Ishikawa (cell line): ENCODE results near the gene ABCG2.

Experiments
- CEBPB ChIP-seq: IDR thresholded peaks from 2 replicates; pipeline ENCODE4 v1.6.1; 2012
- CREB1 ChIP-seq: IDR thresholded peaks from 2 replicates; pipeline ENCODE4 v1.6.1; 2012; ENCODE audit warnings: low read depth
- EGR1 ChIP-seq: IDR thresholded peaks from 2 replicates; pipeline ENCODE4 v1.6.1; 2012
- EP300 ChIP-seq: IDR thresholded peaks from 2 replicates; pipeline ENCODE4 v1.6.1; 2012; ENCODE audit warnings: borderline replicate concordance
- FOXM1 ChIP-seq: IDR thresholded peaks from 2 replicates; pipeline ENCODE4 v1.6.1; 2012; ENCODE audit warnings: low read depth, borderline replicate concordance
- NFIC ChIP-seq: IDR thresholded peaks from 2 replicates; pipeline ENCODE4 v1.6.1; 2012
- RAD21 ChIP-seq: IDR thresholded peaks from 2 replicates; pipeline ENCODE4 v1.6.1; 2012; ENCODE audit warnings: low read depth
- TAF1 ChIP-seq: IDR thresholded peaks from 2 replicates; pipeline ENCODE4 v1.6.1; 2012; ENCODE audit warnings: low read depth, mild to moderate bottlenecking
- TCF12 ChIP-seq: IDR thresholded peaks from 2 replicates; pipeline ENCODE4 v1.6.1; 2012; ENCODE audit warnings: low read depth
- TEAD4 ChIP-seq: IDR thresholded peaks from 2 replicates; pipeline ENCODE4 v1.6.1; 2012
- YY1 ChIP-seq: IDR thresholded peaks from 2 replicates; pipeline ENCODE4 v1.6.1; 2012; ENCODE audit warnings: low read depth
- ZBTB7A ChIP-seq: IDR thresholded peaks from 2 replicates; pipeline ENCODE4 v1.6.1; 2012; ENCODE audit warnings: low read depth
- TF ChIP-seq, protein P1 (sequence below): IDR thresholded peaks from 2 replicates; pipeline ENCODE4 v1.6.1; 2012
- TF ChIP-seq, protein P2 (sequence below): IDR thresholded peaks from 2 replicates; pipeline ENCODE4 v1.6.1; 2012; ENCODE audit warnings: low read depth, mild to moderate bottlenecking
- TF ChIP-seq, protein P3 (sequence below): IDR thresholded peaks from 2 replicates; pipeline ENCODE4 v1.6.1; 2012

Gene ABCG2

DNA sequence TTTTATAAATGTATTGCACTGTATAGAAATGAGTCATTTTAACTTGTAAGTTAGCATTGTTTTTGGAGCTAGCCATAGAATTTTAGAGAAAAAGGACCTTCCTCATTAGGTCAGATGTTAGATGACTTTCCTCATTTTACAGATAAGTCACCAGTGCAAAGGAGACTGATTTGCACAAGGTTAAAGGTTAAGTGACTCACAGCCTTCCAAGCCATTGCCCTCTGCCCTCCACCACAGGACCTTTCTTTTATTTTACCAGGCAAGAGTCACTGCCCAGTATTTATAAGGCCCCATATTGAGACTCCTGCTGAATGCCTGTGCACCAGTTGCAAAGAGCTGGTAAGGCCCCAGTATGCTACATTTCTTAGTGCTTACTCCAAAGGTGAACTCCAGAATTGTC is 4.2 kb upstream of the ABCG2 start:
- no peak for TF ChIP-seq EGR1
- no peak for TF ChIP-seq EP300
- no peak for TF ChIP-seq CEBPB
- no peak for TF ChIP-seq FOXM1
- no peak for TF ChIP-seq ZBTB7A
- TF ChIP-seq TEAD4, result no peak
- no peak for TF ChIP-seq NFIC
- TF ChIP-seq, protein P1, sequence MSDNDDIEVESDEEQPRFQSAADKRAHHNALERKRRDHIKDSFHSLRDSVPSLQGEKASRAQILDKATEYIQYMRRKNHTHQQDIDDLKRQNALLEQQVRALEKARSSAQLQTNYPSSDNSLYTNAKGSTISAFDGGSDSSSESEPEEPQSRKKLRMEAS, result no peak
- TF ChIP-seq, protein P2, sequence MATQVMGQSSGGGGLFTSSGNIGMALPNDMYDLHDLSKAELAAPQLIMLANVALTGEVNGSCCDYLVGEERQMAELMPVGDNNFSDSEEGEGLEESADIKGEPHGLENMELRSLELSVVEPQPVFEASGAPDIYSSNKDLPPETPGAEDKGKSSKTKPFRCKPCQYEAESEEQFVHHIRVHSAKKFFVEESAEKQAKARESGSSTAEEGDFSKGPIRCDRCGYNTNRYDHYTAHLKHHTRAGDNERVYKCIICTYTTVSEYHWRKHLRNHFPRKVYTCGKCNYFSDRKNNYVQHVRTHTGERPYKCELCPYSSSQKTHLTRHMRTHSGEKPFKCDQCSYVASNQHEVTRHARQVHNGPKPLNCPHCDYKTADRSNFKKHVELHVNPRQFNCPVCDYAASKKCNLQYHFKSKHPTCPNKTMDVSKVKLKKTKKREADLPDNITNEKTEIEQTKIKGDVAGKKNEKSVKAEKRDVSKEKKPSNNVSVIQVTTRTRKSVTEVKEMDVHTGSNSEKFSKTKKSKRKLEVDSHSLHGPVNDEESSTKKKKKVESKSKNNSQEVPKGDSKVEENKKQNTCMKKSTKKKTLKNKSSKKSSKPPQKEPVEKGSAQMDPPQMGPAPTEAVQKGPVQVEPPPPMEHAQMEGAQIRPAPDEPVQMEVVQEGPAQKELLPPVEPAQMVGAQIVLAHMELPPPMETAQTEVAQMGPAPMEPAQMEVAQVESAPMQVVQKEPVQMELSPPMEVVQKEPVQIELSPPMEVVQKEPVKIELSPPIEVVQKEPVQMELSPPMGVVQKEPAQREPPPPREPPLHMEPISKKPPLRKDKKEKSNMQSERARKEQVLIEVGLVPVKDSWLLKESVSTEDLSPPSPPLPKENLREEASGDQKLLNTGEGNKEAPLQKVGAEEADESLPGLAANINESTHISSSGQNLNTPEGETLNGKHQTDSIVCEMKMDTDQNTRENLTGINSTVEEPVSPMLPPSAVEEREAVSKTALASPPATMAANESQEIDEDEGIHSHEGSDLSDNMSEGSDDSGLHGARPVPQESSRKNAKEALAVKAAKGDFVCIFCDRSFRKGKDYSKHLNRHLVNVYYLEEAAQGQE, result no peak
- no peak for TF ChIP-seq RAD21
- TF ChIP-seq CREB1, result no peak
- no peak for TF ChIP-seq TCF12
- no peak for TF ChIP-seq YY1
- TF ChIP-seq, protein P3, sequence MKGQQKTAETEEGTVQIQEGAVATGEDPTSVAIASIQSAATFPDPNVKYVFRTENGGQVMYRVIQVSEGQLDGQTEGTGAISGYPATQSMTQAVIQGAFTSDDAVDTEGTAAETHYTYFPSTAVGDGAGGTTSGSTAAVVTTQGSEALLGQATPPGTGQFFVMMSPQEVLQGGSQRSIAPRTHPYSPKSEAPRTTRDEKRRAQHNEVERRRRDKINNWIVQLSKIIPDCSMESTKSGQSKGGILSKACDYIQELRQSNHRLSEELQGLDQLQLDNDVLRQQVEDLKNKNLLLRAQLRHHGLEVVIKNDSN, result no peak

DNA sequence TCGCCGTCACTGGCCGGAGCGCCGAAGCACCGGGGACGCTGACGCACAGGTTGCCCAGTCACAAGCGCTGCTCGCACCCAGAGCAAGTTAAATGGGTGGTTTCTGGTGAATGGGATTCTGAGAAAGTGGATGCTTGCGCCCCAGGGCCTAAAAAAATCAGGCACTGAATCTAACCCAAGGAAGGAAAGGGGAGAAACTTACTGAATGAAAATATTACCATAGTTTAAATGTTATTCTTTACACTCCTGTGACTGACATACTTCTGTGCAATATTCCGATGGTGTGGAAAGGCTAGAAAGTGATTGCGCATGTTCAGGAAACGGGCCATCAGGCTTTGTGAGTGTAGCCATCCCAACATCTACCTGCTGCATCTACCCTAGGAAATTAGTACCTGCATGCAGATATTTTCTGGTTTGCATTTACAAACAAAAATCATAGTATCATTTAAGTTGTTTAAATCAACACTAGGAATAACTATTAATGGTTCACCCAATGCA is 838 bp upstream of the ABCG2 start:
- TF ChIP-seq, protein P1, result peak; percentile 5; the same call in 1 of the 2 replicates
- TF ChIP-seq CREB1, result no peak

DNA sequence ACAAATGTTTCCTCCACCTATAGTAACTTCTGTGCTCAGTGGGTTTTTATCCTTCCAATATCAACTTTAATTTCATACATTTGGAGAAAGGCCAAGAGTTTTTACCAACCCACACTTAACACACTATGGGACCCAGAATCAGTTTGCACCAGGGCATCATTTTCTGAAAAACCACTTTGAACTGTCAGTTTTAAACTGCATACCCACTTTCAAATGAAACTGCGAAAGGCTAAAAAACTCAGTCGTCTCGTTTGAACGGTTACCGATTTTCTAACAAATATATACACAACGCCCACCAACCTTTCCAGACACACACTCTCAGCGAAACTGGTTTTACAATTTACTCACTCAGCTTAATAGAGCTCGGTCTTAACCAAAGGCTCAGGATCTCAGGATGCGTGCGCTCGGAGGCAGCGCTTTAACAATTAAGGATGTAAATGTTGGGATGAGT is 376 bp downstream of the ABCG2 start:
- TF ChIP-seq EGR1, result no peak
- no peak for TF ChIP-seq YY1
- TF ChIP-seq TCF12, result no peak
- no peak for TF ChIP-seq NFIC
- TF ChIP-seq, protein P1, result no peak
- TF ChIP-seq ZBTB7A, result no peak
- TF ChIP-seq, protein P3, result no peak
- TF ChIP-seq TAF1, result no peak
- TF ChIP-seq CEBPB, result no peak
- TF ChIP-seq CREB1, result no peak
- no peak for TF ChIP-seq TEAD4
- TF ChIP-seq RAD21, result no peak
- TF ChIP-seq FOXM1, result no peak
- TF ChIP-seq, protein P2, result no peak
- TF ChIP-seq EP300, result no peak

DNA sequence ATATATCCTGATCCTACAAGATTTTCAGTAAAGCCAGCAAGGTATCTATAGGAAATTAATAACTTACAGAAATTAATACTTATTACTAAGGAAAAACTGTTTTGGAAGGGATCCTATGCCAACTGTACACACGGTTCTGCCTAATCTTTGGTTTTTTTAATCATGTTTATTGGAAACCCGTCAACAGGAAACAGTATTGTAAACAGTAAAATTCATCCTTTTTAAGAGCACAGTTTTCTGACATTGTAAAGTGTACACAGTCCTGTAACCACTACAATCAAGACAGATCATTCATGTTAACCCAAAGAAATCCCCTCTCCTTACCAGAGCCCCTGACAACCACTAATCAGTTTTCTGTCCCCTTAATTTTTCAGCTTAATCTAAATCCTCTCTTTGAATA is 9.9 kb downstream of the ABCG2 start:
- TF ChIP-seq TAF1, result no peak
- TF ChIP-seq, protein P2, result no peak
- TF ChIP-seq EGR1, result no peak
- TF ChIP-seq CEBPB, result no peak
- TF ChIP-seq EP300, result no peak
- TF ChIP-seq RAD21, result no peak
- no peak for TF ChIP-seq CREB1
- no peak for TF ChIP-seq NFIC
- TF ChIP-seq, protein P3, result no peak
- no peak for TF ChIP-seq ZBTB7A
